ENCODE results near the gene MAP2K6.

GRCh38 chr17:69596141-69596540 lies 181.6 kb downstream of the MAP2K6 start:
- TF ChIP-seq CTCF (IDR thresholded peaks at IDR 0.05) (no peak), POLR2A (IDR thresholded peaks at IDR 0.05) (no peak), POLR2AphosphoS5 (IDR thresholded peaks at IDR 0.05; ENCODE audit: insufficient read depth in 1 of 2, low read depth in 1 of 2) (no peak)
